ENCODE results near the gene AFDN. TPM values are rescaled to one million over a fixed set of nuclear protein-coding genes. Genes with fewer than 3 reads are reported as not detected.

The AFDN gene
- total RNA-seq, 1 experiment from 2014 or later = 182 TPM

GRCh38 chr6:167968091-167968490 is 141.4 kb downstream of the AFDN start:
- DNase-seq (ENCODE audit: low spot score) = peak; percentile 83
- H3K4me3 Mint-ChIP-seq = no peak overlapping the region
- TF ChIP-seq CTCF (IDR thresholded peaks at IDR 0.05) = peak; percentile 60
- no peak for TF ChIP-seq FOXP1 (CRISPR knock-in tag; IDR thresholded peaks at IDR 0.05; ENCODE audit: borderline replicate concordance)
- no peak for TF ChIP-seq ARID4B (CRISPR knock-in tag; IDR thresholded peaks at IDR 0.05; ENCODE audit: borderline replicate concordance)
- no peak for TF ChIP-seq ETV6 (CRISPR knock-in tag; IDR thresholded peaks at IDR 0.05)
- TF ChIP-seq PRDM15 (CRISPR knock-in tag; IDR thresholded peaks at IDR 0.05) = no peak
- TF ChIP-seq EMX1 (CRISPR knock-in tag; IDR thresholded peaks at IDR 0.05) = no peak
- no peak for TF ChIP-seq TEAD4 (CRISPR knock-in tag; IDR thresholded peaks at IDR 0.05)
- no peak for TF ChIP-seq ZNF232 (CRISPR knock-in tag; IDR thresholded peaks at IDR 0.05)
- H3K36me3 Mint-ChIP-seq = peaks cover 59% of the 10 kb centered on the region
- CTCF ChIA-PET = interaction anchor here (0.5 to 1.9 kb wide), 21 partner anchors 9 to 617 kb away, joined by 3 to 17 read pairs (median 4); no protein-coding TSS in a partner anchor
- peaks cover 12% of the 10 kb centered on the region for H3K4me1 Mint-ChIP-seq
- peak; percentile 86 for ATAC-seq
- H3K27me3 Mint-ChIP-seq (ENCODE audit: low read depth) = no peaks in the 10 kb centered on the region
- POLR2A ChIA-PET = no interaction called here
- H3K9me3 Mint-ChIP-seq = no peaks in the 10 kb centered on the region
- no peak overlapping the region for H3K27ac Mint-ChIP-seq

GRCh38 chr6:167970230-167970629 is 143.5 kb downstream of the AFDN start:
- H3K9me3 Mint-ChIP-seq = no peaks in the 10 kb centered on the region
- TF ChIP-seq CDX4 (CRISPR knock-in tag; IDR thresholded peaks at IDR 0.05; ENCODE audit: borderline replicate concordance) (no peak), FOXP1 (CRISPR knock-in tag; IDR thresholded peaks at IDR 0.05; ENCODE audit: borderline replicate concordance) (no peak), TP53 (CRISPR knock-in tag; IDR thresholded peaks at IDR 0.05) (no peak), TEAD1 (CRISPR knock-in tag; IDR thresholded peaks at IDR 0.05) (no peak), ARID4B (CRISPR knock-in tag; IDR thresholded peaks at IDR 0.05; ENCODE audit: borderline replicate concordance) (no peak), E2F1 (CRISPR knock-in tag; IDR thresholded peaks at IDR 0.05) (no peak), ZNF423 (CRISPR knock-in tag; IDR thresholded peaks at IDR 0.05) (no peak), MLX (CRISPR knock-in tag; IDR thresholded peaks at IDR 0.05) (no peak), ETV6 (CRISPR knock-in tag; IDR thresholded peaks at IDR 0.05) (no peak), NR3C1 (CRISPR knock-in tag; conservative IDR thresholded peaks at IDR 0.05; ENCODE audit: low read depth) (no peak), JAZF1 (CRISPR knock-in tag; IDR thresholded peaks at IDR 0.05) (no peak), ZNF219 (CRISPR knock-in tag; IDR thresholded peaks at IDR 0.05; ENCODE audit: borderline replicate concordance) (no peak)
- H3K27ac Mint-ChIP-seq = no peak overlapping the region
- peaks cover 25% of the 10 kb centered on the region for H3K4me1 Mint-ChIP-seq
- no peak for DNase-seq (ENCODE audit: low spot score)
- peaks cover 44% of the 10 kb centered on the region for H3K36me3 Mint-ChIP-seq
- no peak for ATAC-seq
- ChIA-PET POLR2A (no interaction called here), CTCF (no interaction called here)
- H3K27me3 Mint-ChIP-seq (ENCODE audit: low read depth) = no peaks in the 10 kb centered on the region
- no peak overlapping the region for H3K4me3 Mint-ChIP-seq
